SK-N-SH (cell line): ENCODE measurements around the gene AFF3. TPM values are rescaled to one million over a fixed set of nuclear protein-coding genes. Genes with fewer than 3 reads are reported as not detected.

ENCODE experiments used
- CTCF ChIA-PET: fragments of 300-600, 350-600 bp; formaldehyde crosslinking; extraction: SDS; loops from one replicate; lab custom pipeline; 2021; lab: Yijun Ruan, JAX
- POLR2A ChIA-PET: fragments of 350-600 bp; sonication (Branson Sonifier 250); formaldehyde crosslinking; extraction: SDS; loops from one replicate; lab custom pipeline; 2020; ENCODE audit warnings: antibody characterized with exemption, inconsistent platforms; lab: Yijun Ruan, JAX
- DNase-seq: peaks from one replicate; pipeline ENCODE4 v3.0.0; 2012
- H2AFZ ChIP-seq: fragments of 200-600 bp; sonication (generic); 2 replicates; pipeline ENCODE4 v1.8.1; 2016; ENCODE audit warnings: antibody characterized with exemption, mild to moderate bottlenecking, low read depth
- H3F3A ChIP-seq: fragments of 200-600 bp; sonication (generic); replicated peaks from 2 replicates; pipeline ENCODE3; 2016; ENCODE audit warnings: antibody characterized with exemption, mild to moderate bottlenecking; ENCODE audit not compliant: insufficient read depth
- H3K27ac ChIP-seq, 2 experiments: fragments of 200-500 bp in 1 of 2; fragments of 200-600 bp in 1 of 2; sonication (Bioruptor generic) in 1 of 2; sonication (generic), shearing (Covaris generic) in 1 of 2; 2 replicates each; pipeline versions ENCODE4 v1.5.1 to v1.6.1; 2014 to 2016; ENCODE audit warnings: low read depth in 2 of 2, inconsistent platforms in 1 of 2, low read length in 1 of 2, mild to moderate bottlenecking in 1 of 2, mixed read lengths in 1 of 2
- H3K27me3 ChIP-seq: fragments of 200-600 bp; sonication (generic), shearing (Covaris generic); 2 replicates; pipeline ENCODE4 v1.6.1; 2016; ENCODE audit warnings: mixed run types; ENCODE audit not compliant: insufficient read depth
- H3K36me3 ChIP-seq, 2 experiments: fragments of 200-500 bp in 1 of 2; fragments of 200-600 bp in 1 of 2; sonication (Bioruptor generic) in 1 of 2; sonication (generic) in 1 of 2; replicated peaks in 1 of 2; 2 replicates each; pipeline versions ENCODE3 to v1.5.1; 2014 to 2016; ENCODE audit warnings: low read length in 1 of 2, mild to moderate bottlenecking in 1 of 2; ENCODE audit not compliant: insufficient read depth in 2 of 2, control insufficient read depth in 1 of 2
- H3K4me1 ChIP-seq, 2 experiments: fragments of 200-500 bp in 1 of 2; fragments of 200-600 bp in 1 of 2; sonication (Bioruptor generic) in 1 of 2; sonication (generic), shearing (Covaris generic) in 1 of 2; 2 replicates each; pipeline versions ENCODE4 v1.5.1 to v1.6.1; 2014 to 2016; ENCODE audit warnings: low read depth in 1 of 2, low read length in 1 of 2, mixed run types in 1 of 2; ENCODE audit not compliant: insufficient read depth in 2 of 2, control insufficient read depth in 1 of 2
- H3K4me2 ChIP-seq: fragments of 200-600 bp; sonication (generic), shearing (Covaris generic); 2 replicates; pipeline ENCODE4 v1.6.1; 2017; ENCODE audit warnings: mixed run types
- H3K4me3 ChIP-seq, 2 experiments: fragments of 200-500 bp in 1 of 2; fragments of 200-600 bp in 1 of 2; sonication (Bioruptor generic) in 1 of 2; sonication (generic), shearing (Covaris generic) in 1 of 2; 2 replicates each; pipeline versions ENCODE4 v1.5.1 to v1.8.1; 2014 to 2016; ENCODE audit warnings: low read depth in 2 of 2, inconsistent platforms in 1 of 2, low read length in 1 of 2, mild to moderate bottlenecking in 1 of 2, mixed read lengths in 1 of 2, moderate library complexity in 1 of 2
- H3K79me2 ChIP-seq: fragments of 200-600 bp; sonication (generic); 2 replicates; pipeline ENCODE4 v1.8.1; 2017; ENCODE audit warnings: mild to moderate bottlenecking; ENCODE audit not compliant: insufficient read depth
- H3K9ac ChIP-seq: fragments of 200-600 bp; sonication (generic); 2 replicates; pipeline ENCODE4 v1.6.1; 2017; ENCODE audit warnings: mixed run types
- H3K9me2 ChIP-seq: fragments of 200-600 bp; sonication (generic); 2 replicates; pipeline ENCODE4 v1.6.1; 2017; ENCODE audit warnings: mixed run types
- H3K9me3 ChIP-seq: fragments of 200-600 bp; sonication (generic); 2 replicates; pipeline ENCODE4 v1.6.1; 2017; ENCODE audit warnings: mixed run types, mild to moderate bottlenecking, moderate library complexity
- H4K20me1 ChIP-seq: fragments of 200-600 bp; sonication (generic); 2 replicates; pipeline ENCODE4 v1.6.1; 2017; ENCODE audit warnings: mild to moderate bottlenecking, mixed run types; ENCODE audit not compliant: insufficient read depth
- EP300 ChIP-seq, 2 experiments: IDR thresholded peaks; 2 replicates each; pipeline versions ENCODE4 v1.4.0 to v1.6.1; 2012; ENCODE audit warnings: borderline replicate concordance in 1 of 2, low read depth in 1 of 2, low read length in 1 of 2
- FOXJ3 ChIP-seq: sonication (generic); formaldehyde crosslinking; IDR thresholded peaks from 2 replicates; pipeline ENCODE4 v1.5.1; 2020; ENCODE audit warnings: mild to moderate bottlenecking, missing genetic modification reagents
- GABPA ChIP-seq: IDR thresholded peaks from 2 replicates; pipeline ENCODE4 v1.4.0; 2012; ENCODE audit warnings: low read depth, mild to moderate bottlenecking
- JUND ChIP-seq: IDR thresholded peaks from 2 replicates; pipeline ENCODE4 v1.4.0; 2012
- MAX ChIP-seq: IDR thresholded peaks from 2 replicates; pipeline ENCODE4 v1.4.0; 2012; ENCODE audit warnings: low read depth
- NFIC ChIP-seq: IDR thresholded peaks from 2 replicates; pipeline ENCODE4 v1.4.0; 2012; ENCODE audit warnings: borderline replicate concordance
- POLR2AphosphoS5 ChIP-seq: IDR thresholded peaks from 2 replicates; pipeline ENCODE4 v1.6.1; 2012; ENCODE audit warnings: low read depth, low read length
- RCOR1 ChIP-seq: fragments of 150-350 bp; IDR thresholded peaks from 2 replicates; pipeline ENCODE4 v1.6.1; 2017; ENCODE audit warnings: antibody characterized with exemption, low read length
- REST ChIP-seq: IDR thresholded peaks from 2 replicates; pipeline ENCODE4 v1.6.1; 2012; ENCODE audit warnings: mild to moderate bottlenecking, low read depth, low read length, moderate library complexity
- SIN3A ChIP-seq: IDR thresholded peaks from 2 replicates; pipeline ENCODE4 v1.6.1; 2012; ENCODE audit warnings: low read depth, mild to moderate bottlenecking, low read length, moderate library complexity, borderline replicate concordance
- SMC3 ChIP-seq: IDR thresholded peaks from 2 replicates; pipeline ENCODE4 v1.6.1; 2012; ENCODE audit warnings: low read depth, low read length, improper control_type of control experiment
- TCF12 ChIP-seq: IDR thresholded peaks from 2 replicates; pipeline ENCODE4 v1.4.0; 2012
- ZBTB33 ChIP-seq: IDR thresholded peaks from 2 replicates; pipeline ENCODE4 v1.4.0; 2012; ENCODE audit warnings: low read depth, borderline replicate concordance
- WGBS: methylation state at CpG from one replicate; pipeline ENCODE4 v1.1.6; 2017; ENCODE audit warnings: low lambda C conversion rate; 5-methylcytosine and 5-hydroxymethylcytosine counted together
- polyA plus RNA-seq, 3 experiments: library from polyadenylated mRNA; depleted of rRNA; stranded (reverse); fragments of >200 nt; gene quantifications; 2 replicates each; pipeline ENCODE4 v1.2.3, GENCODE V29; 2012

Gene AFF3
- polyA plus RNA-seq, 1 of the 3 experiments (the other 2 are of a cell fraction), result 0.36 TPM

- TF ChIP-seq REST (no peak), RCOR1 (no peak), MAX (no peak), TCF12 (no peak), POLR2AphosphoS5 (no peak), NFIC (no peak), SMC3 (no peak), ZBTB33 (no peak), FOXJ3 (CRISPR knock-in tag) (no peak)
Observed at GRCh38 chr2:99678625-99679024, 463.8 kb downstream of the AFF3 start (continued).

GRCh38 chr2:99677814-99678213 is 464.6 kb downstream of the AFF3 start:
- POLR2A ChIA-PET, result no interaction called here

More at GRCh38 chr2:99677814-99678213, 464.6 kb downstream of the AFF3 start:
- H3K9ac ChIP-seq, result no peak overlapping the region
- H3K9me3 ChIP-seq, result no peaks in the 10 kb centered on the region
- no peaks in the 10 kb centered on the region for H4K20me1 ChIP-seq
- WGBS, result 82% methylated on average over 7 of the region's 7 CpGs
- no peak overlapping the region for H3K27ac ChIP-seq
- H3K79me2 ChIP-seq, result no peaks in the 10 kb centered on the region
- H3K27me3 ChIP-seq, result no peaks in the 10 kb centered on the region
- no peak for DNase-seq
- H3K9me2 ChIP-seq, result no peaks in the 10 kb centered on the region
- TF ChIP-seq RCOR1 (no peak), JUND (no peak), SIN3A (no peak), REST (no peak), GABPA (no peak), EP300 (IDR thresholded peaks at IDR 0.05; ENCODE audit: borderline replicate concordance in 1 of 2, low read depth in 1 of 2, low read length in 1 of 2) (no peak)
- no peaks in the 10 kb centered on the region for H3K36me3 ChIP-seq
- H3F3A ChIP-seq, result no peaks in the 10 kb centered on the region
- no peak overlapping the region for H3K4me3 ChIP-seq
- H2AFZ ChIP-seq, result no peak overlapping the region
- no peaks in the 10 kb centered on the region; a peak in 2 of 4 replicates for H3K4me1 ChIP-seq
- CTCF ChIA-PET, result interaction anchor here (1.2 kb wide), 1 partner anchor 8 kb away, joined by 3 read pairs; no protein-coding TSS in a partner anchor
- no peak overlapping the region for H3K4me2 ChIP-seq
